A549 (cell line): ENCODE measurements around the gene DSCAML1. TPM values are rescaled to one million over a fixed set of nuclear protein-coding genes. Genes with fewer than 3 reads are reported as not detected.

Source experiments
- ATAC-seq, 2 experiments: fragments of 200-7000 bp in 1 of 2; fragments of >200 bp in 1 of 2; cut with Nextera tagmentation in 1 of 2; cut with Tn5 transposase in 1 of 2; 3 replicates each; pipeline versions ENCODE4 v1.8.0 to v1.9.1; 2018 to 2020; ENCODE audit warnings: mild to moderate bottlenecking in 1 of 2, moderate library complexity in 1 of 2
- CTCF ChIA-PET: fragments of 300-600 bp; sonication (Branson Sonifier 250); formaldehyde crosslinking; extraction: SDS; loops from one replicate; lab custom pipeline; 2021; ENCODE audit warnings: antibody characterized with exemption, inconsistent platforms; lab: Yijun Ruan, JAX
- POLR2A ChIA-PET: fragments of 350-600 bp; formaldehyde crosslinking; extraction: SDS; loops from one replicate; lab custom pipeline; 2021; ENCODE audit warnings: antibody characterized with exemption, inconsistent platforms; lab: Yijun Ruan, JAX
- DNase-seq, 2 experiments: peaks; one replicate each; pipeline versions ENCODE4 v3.0.0 to v3.0.0-alpha.2; 2011 to 2016; ENCODE audit warnings: low read depth in 1 of 2, low spot score in 1 of 2
- FAIRE-seq: peaks from 2 replicates; lab custom pipeline; 2011; peaks lifted over from hg19 to GRCh38; lab: Jason Lieb, UNC
- H3K27ac ChIP-seq, 2 experiments: fragments of >200 bp; sonication (Bioruptor Twin); formaldehyde crosslinking; 3 replicates each; pipeline ENCODE4 v1.5.1; 2016 to 2017
- H3K4me1 ChIP-seq: fragments of >200 bp; sonication (Bioruptor Twin); formaldehyde crosslinking; 3 replicates; pipeline ENCODE4 v1.6.1; 2016
- H3K4me2 ChIP-seq: fragments of >200 bp; sonication (Bioruptor Twin); formaldehyde crosslinking; 3 replicates; pipeline ENCODE4 v1.6.1; 2016
- H3K4me3 ChIP-seq: fragments of >200 bp; sonication (Bioruptor Twin); formaldehyde crosslinking; 3 replicates; pipeline ENCODE4 v1.5.1; 2016
- H3K9me3 ChIP-seq: fragments of >200 bp; sonication (Bioruptor Twin); formaldehyde crosslinking; 3 replicates; pipeline ENCODE4 v1.6.1; 2016
- BHLHE40 ChIP-seq: IDR thresholded peaks from 2 replicates; pipeline ENCODE4 v1.6.1; 2012; ENCODE audit warnings: low read depth, low read length, inconsistent platforms
- CBX8 ChIP-seq: fragments of 200-600 bp; sonication (generic); IDR thresholded peaks from 2 replicates; pipeline ENCODE4 v1.6.1; 2016
- CEBPB ChIP-seq, 2 experiments: fragments of >200 bp in 1 of 2; sonication (Bioruptor Twin) in 1 of 2; formaldehyde crosslinking in 1 of 2; IDR thresholded peaks; 2 replicates each; pipeline ENCODE4 v1.6.1; 2012 to 2016
- CHD4 ChIP-seq: fragments of 200-600 bp; sonication (generic); IDR thresholded peaks from 2 replicates; pipeline ENCODE4 v1.6.1; 2016; ENCODE audit warnings: antibody characterized with exemption, mild to moderate bottlenecking, borderline replicate concordance
- EHF ChIP-seq: fragments of 250-450 bp; sonication (Bioruptor Pico); IDR thresholded peaks from 2 replicates; pipeline ENCODE4 v1.5.0; 2020; ENCODE audit warnings: mild to moderate bottlenecking
- FOSL2 ChIP-seq, 2 experiments: fragments of 450-650 bp in 1 of 2; fragments of >200 bp in 1 of 2; sonication (Bioruptor Twin) in 1 of 2; formaldehyde crosslinking; IDR thresholded peaks; 2 replicates each; pipeline versions ENCODE4 v1.5.0 to v1.6.1; 2016 to 2020; ENCODE audit warnings: mild to moderate bottlenecking in 1 of 2, moderate library complexity in 1 of 2
- GATA3 ChIP-seq: IDR thresholded peaks from 2 replicates; pipeline ENCODE4 v1.6.1; 2012; ENCODE audit warnings: borderline replicate concordance
- HOXA7 ChIP-seq: fragments of 250-450 bp; sonication (Bioruptor Pico); IDR thresholded peaks from 2 replicates; pipeline ENCODE4 v1.5.0; 2020; ENCODE audit warnings: mild to moderate bottlenecking, moderate library complexity
- JUN ChIP-seq, 2 experiments: fragments of >200 bp; sonication (Bioruptor Twin); formaldehyde crosslinking; IDR thresholded peaks; 2 replicates in 1 of 2; 3 replicates in 1 of 2; pipeline ENCODE4 v1.6.1; 2016 to 2017
- KDM1A ChIP-seq: fragments of 200-600 bp; sonication (generic); IDR thresholded peaks from 2 replicates; pipeline ENCODE4 v1.6.1; 2016; ENCODE audit warnings: low read depth, mild to moderate bottlenecking
- MAFK ChIP-seq: fragments of 450-650 bp; IDR thresholded peaks from 2 replicates; pipeline ENCODE4 v1.6.1; 2014; ENCODE audit not compliant: partially characterized antibody
- NFE2L2 ChIP-seq: fragments of 150-350 bp; conservative IDR thresholded peaks from 2 replicates; pipeline ENCODE4 v1.6.1; 2014; ENCODE audit warnings: low read length
- POLR2A ChIP-seq: IDR thresholded peaks from 2 replicates; pipeline ENCODE4 v1.6.1; 2012; ENCODE audit warnings: mild to moderate bottlenecking, low read length
- RAD21 ChIP-seq, 2 experiments: fragments of >200 bp in 1 of 2; sonication (Bioruptor Twin) in 1 of 2; formaldehyde crosslinking in 1 of 2; IDR thresholded peaks in 1 of 2; conservative IDR thresholded peaks in 1 of 2; 2 replicates in 1 of 2; 3 replicates in 1 of 2; pipeline ENCODE4 v1.6.1; 2012 to 2018; ENCODE audit warnings: inconsistent platforms in 1 of 2
- RNF2 ChIP-seq: fragments of 200-600 bp; sonication (generic); IDR thresholded peaks from 2 replicates; pipeline ENCODE4 v1.6.1; 2016; ENCODE audit warnings: low read depth, mild to moderate bottlenecking, antibody characterized with exemption, moderate library complexity, borderline replicate concordance
- SMC3 ChIP-seq: fragments of >200 bp; sonication (Bioruptor Twin); formaldehyde crosslinking; IDR thresholded peaks from 3 replicates; pipeline ENCODE4 v1.6.1; 2018; ENCODE audit warnings: inconsistent platforms
- TP53 ChIP-seq: fragments of 250-450 bp; sonication (Bioruptor Pico); IDR thresholded peaks from 2 replicates; pipeline ENCODE4 v1.5.0; 2021; ENCODE audit warnings: mild to moderate bottlenecking, moderate library complexity
- ZNF302 ChIP-seq: fragments of 250-450 bp; sonication (Bioruptor Pico); IDR thresholded peaks from 2 replicates; pipeline ENCODE4 v1.9.0; 2021; ENCODE audit warnings: inconsistent platforms, mild to moderate bottlenecking, moderate library complexity
- WGBS: methylation state at CpG from one replicate; pipeline ENCODE4 v1.1.6; 2017; ENCODE audit errors: missing lambda C conversion rate; 5-methylcytosine and 5-hydroxymethylcytosine counted together
- polyA plus RNA-seq, 4 experiments: library from polyadenylated mRNA; depleted of rRNA in 3 of 4; stranded (reverse); fragments of >200 nt; fragmentation: RNase III in 1 of 4; extraction: RNeasy Plus Mini Kit Qiagen cat#74134 plus additional on column Dnase treatment in 1 of 4; gene quantifications; 2 replicates in 3 of 4; 3 replicates in 1 of 4; pipeline ENCODE4 v1.2.3, GENCODE V29; 2011 to 2017
- TF ChIP-seq, protein P1 (sequence below): fragments of >200 bp; sonication (Bioruptor Twin); formaldehyde crosslinking; IDR thresholded peaks from 3 replicates; pipeline ENCODE4 v1.5.1; 2016
- TF ChIP-seq, protein P2 (sequence below): IDR thresholded peaks from 2 replicates; pipeline ENCODE4 v1.6.1; 2012; ENCODE audit warnings: low read depth, borderline replicate concordance
- TF ChIP-seq, protein P3 (sequence below): IDR thresholded peaks from 2 replicates; pipeline ENCODE4 v1.6.1; 2012
- TF ChIP-seq, protein P4 (sequence below): IDR thresholded peaks from 2 replicates; pipeline ENCODE4 v1.6.1; 2012

DSCAML1 gene
- polyA plus RNA-seq, 2 of the 4 experiments (the other 2 are of a cell fraction) = 0.12 to 0.31 TPM

DNA sequence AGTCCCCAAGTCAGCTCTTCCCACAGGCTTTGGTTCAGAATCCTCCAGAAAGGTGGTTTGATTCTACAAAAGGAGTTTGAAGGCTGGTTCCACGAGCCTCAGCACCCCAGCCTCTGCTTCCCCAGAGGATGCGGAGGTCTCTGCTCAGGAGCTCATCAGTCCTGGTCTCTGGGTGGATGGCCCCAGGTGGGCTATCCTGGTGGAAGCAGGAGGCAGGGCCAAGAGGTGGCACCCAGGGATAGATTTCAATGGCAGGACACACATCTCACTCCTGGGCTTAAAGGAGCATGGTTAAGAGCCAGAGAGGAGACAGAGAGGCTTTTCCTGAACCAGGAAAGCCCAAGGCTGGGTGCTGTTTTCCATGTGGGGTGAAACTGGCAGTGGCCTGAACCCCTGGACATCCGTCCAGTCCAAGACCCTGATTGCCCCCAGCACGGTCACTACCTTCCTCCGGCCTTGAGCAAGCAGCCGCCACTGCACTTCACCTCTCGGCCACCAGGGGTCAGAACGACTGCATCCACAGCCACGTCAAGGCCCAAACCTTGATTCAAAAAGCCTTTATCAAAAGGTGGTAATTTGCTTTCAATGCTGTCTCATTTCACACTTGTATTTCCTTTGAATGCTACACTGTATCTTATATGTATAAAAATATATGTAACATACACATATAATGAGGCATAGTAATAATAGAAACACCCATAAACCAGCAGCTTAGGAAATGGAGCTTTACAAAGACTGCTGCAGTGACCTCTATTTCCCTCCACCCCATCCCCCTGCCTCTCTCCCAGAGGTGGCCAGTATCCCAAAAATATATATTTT is 46.9 kb upstream of the DSCAML1 start:
- Histone ChIP-seq H3K4me1 (no peaks in the 10 kb centered on the region), H3K4me2 (no peak overlapping the region), H3K27ac (no peak overlapping the region), H3K4me3 (no peak overlapping the region), H3K9me3 (no peaks in the 10 kb centered on the region)
- WGBS = 6% methylated on average over 7 of the region's 9 CpGs
- CTCF ChIA-PET = interaction anchor here (0.6 to 7.8 kb wide), 31 partner anchors 10 to 575 kb away, joined by 3 to 192 read pairs (median 4); partner anchors contain the start of genes FXYD2 and FXYD6
- FAIRE-seq = no peak
- peak; percentile 70 to 78 for TF ChIP-seq RAD21 (conservative IDR thresholded peaks at IDR 0.05 in 1 of 2, IDR thresholded peaks at IDR 0.05 in 1 of 2)
- peak; percentile 84 for TF ChIP-seq SMC3
- TF ChIP-seq, protein P1, sequence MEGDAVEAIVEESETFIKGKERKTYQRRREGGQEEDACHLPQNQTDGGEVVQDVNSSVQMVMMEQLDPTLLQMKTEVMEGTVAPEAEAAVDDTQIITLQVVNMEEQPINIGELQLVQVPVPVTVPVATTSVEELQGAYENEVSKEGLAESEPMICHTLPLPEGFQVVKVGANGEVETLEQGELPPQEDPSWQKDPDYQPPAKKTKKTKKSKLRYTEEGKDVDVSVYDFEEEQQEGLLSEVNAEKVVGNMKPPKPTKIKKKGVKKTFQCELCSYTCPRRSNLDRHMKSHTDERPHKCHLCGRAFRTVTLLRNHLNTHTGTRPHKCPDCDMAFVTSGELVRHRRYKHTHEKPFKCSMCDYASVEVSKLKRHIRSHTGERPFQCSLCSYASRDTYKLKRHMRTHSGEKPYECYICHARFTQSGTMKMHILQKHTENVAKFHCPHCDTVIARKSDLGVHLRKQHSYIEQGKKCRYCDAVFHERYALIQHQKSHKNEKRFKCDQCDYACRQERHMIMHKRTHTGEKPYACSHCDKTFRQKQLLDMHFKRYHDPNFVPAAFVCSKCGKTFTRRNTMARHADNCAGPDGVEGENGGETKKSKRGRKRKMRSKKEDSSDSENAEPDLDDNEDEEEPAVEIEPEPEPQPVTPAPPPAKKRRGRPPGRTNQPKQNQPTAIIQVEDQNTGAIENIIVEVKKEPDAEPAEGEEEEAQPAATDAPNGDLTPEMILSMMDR = peak; percentile 71
- no peak for TF ChIP-seq CHD4
- ATAC-seq = peak; percentile 75 to 85; a peak in 5 of 6 replicates
- peak; percentile 18 to 64 for DNase-seq
- POLR2A ChIA-PET = interaction anchor here (1.0 kb wide), 1 partner anchor 103 kb away, joined by 5 read pairs; no protein-coding TSS in a partner anchor

DNA sequence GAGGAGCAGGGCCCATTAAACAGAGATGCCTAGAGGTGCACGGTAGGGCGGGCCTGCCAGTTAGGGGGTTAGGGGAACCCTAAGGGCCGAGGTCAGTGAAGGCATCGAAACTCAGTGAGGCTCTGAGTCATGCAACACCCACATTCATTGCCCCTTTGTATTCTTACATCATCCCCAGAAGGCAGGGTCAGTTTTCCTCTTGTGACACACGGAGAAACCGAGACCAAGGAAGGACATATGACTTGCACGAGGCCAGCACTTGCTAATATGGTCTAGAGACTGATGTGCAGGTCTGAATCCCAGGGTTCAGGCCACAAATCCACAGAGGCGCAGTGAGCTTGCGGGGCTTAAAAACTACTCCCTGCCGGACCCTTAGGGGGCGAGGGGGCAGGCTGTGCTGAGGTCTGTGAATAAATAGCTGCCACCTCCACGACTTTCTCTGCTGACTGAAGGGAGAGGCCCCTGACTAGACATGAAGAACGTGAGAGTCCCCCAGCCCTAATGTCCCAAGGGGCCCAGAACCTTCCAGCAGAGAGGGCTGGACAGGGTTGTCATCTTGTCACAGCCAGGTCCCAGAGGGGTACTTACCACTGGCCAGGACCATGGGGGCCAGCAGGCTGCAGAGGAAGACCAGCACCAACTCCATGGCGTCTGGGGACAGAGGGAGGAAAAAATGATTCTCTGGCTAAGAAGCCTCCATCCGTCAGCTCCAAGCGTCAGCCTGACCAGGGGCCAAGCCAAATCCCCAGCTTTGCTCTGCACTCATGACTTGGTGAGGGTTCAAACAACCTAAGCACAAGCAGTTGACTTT is 45.3 kb upstream of the DSCAML1 start:
- no peak for DNase-seq
- 62% methylated on average over 16 of the region's 16 CpGs for WGBS
- TF ChIP-seq KDM1A (no peak), GATA3 (no peak), TP53 (CRISPR knock-in tag) (no peak), POLR2A (no peak), BHLHE40 (no peak), FOSL2 (IDR thresholded peaks at IDR 0.05) (no peak), FOSL2 (CRISPR knock-in tag; IDR thresholded peaks at IDR 0.05) (no peak), EHF (CRISPR knock-in tag) (no peak), ZNF302 (CRISPR knock-in tag) (no peak), CBX8 (no peak), NFE2L2 (no peak), HOXA7 (no peak), MAFK (no peak), CEBPB (IDR thresholded peaks at IDR 0.05) (no peak), JUN (IDR thresholded peaks at IDR 0.05) (no peak), RAD21 (conservative IDR thresholded peaks at IDR 0.05 in 1 of 2, IDR thresholded peaks at IDR 0.05 in 1 of 2) (no peak), RNF2 (no peak)
- TF ChIP-seq, protein P2, sequence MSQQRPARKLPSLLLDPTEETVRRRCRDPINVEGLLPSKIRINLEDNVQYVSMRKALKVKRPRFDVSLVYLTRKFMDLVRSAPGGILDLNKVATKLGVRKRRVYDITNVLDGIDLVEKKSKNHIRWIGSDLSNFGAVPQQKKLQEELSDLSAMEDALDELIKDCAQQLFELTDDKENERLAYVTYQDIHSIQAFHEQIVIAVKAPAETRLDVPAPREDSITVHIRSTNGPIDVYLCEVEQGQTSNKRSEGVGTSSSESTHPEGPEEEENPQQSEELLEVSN = no peak
- TF ChIP-seq, protein P3, sequence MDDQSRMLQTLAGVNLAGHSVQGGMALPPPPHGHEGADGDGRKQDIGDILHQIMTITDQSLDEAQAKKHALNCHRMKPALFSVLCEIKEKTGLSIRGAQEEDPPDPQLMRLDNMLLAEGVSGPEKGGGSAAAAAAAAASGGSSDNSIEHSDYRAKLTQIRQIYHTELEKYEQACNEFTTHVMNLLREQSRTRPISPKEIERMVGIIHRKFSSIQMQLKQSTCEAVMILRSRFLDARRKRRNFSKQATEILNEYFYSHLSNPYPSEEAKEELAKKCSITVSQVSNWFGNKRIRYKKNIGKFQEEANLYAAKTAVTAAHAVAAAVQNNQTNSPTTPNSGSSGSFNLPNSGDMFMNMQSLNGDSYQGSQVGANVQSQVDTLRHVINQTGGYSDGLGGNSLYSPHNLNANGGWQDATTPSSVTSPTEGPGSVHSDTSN = no peak
- TF ChIP-seq, protein P4, sequence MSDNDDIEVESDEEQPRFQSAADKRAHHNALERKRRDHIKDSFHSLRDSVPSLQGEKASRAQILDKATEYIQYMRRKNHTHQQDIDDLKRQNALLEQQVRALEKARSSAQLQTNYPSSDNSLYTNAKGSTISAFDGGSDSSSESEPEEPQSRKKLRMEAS = no peak

More for the DNA sequence above, 45.3 kb upstream of the DSCAML1 start:
- FAIRE-seq = no peak
- Histone ChIP-seq H3K9me3 (no peaks in the 10 kb centered on the region), H3K27ac (no peak overlapping the region), H3K4me1 (no peaks in the 10 kb centered on the region), H3K4me2 (no peak overlapping the region), H3K4me3 (no peak overlapping the region)
- ChIA-PET CTCF (interaction anchor here (1.0 to 7.8 kb wide), 12 partner anchors 9 to 356 kb away, joined by 3 to 192 read pairs (median 8); partner anchors contain the start of gene FXYD2), POLR2A (no interaction called here)
- ATAC-seq = no peak
